ENCODE data around the gene TMEM165. TPM values are rescaled to one million over a fixed set of nuclear protein-coding genes. Genes with fewer than 3 reads are reported as not detected.

TMEM165 gene
- total and polyA plus RNA-seq, 9 of the 15 experiments (the other 6 are each of a cell fraction or from before 2014, with no cell fraction given), result 21.3 to 145 (median 96.8) TPM

- peak in 1 of 2 experiments; percentile 35; a peak in 1 of 4 replicates for TF ChIP-seq TEAD1 (CRISPR knock-in tag; IDR thresholded peaks at IDR 0.05)
- TF ChIP-seq RNF2 (IDR thresholded peaks at IDR 0.05), result no peak
- no peak for TF ChIP-seq SIX5 (IDR thresholded peaks at IDR 0.05; ENCODE audit: borderline replicate concordance in 1 of 2, insufficient read depth in 1 of 2, low read depth in 1 of 2, low read length in 2 of 2)
- TF ChIP-seq C11orf30 (IDR thresholded peaks at IDR 0.05; ENCODE audit: low read depth), result no peak
- TF ChIP-seq TFAM (CRISPR knock-in tag; conservative IDR thresholded peaks at IDR 0.05), result no peak
- peak; percentile 59; the same call in 1 of the 2 replicates for TF ChIP-seq SPI1 (IDR thresholded peaks at IDR 0.05; ENCODE audit: borderline replicate concordance, low read depth, low read length)
- no peak for TF ChIP-seq ZNF282 (CRISPR knock-in tag; IDR thresholded peaks at IDR 0.05)
- no peak for TF ChIP-seq FUS (optimal IDR thresholded peaks at IDR 0.05; ENCODE audit: low read depth, low read length)
- peak; percentile 76 for TF ChIP-seq SMARCE1 (IDR thresholded peaks at IDR 0.05)
- no peak for TF ChIP-seq SAFB2 (IDR thresholded peaks at IDR 0.05; ENCODE audit: borderline replicate concordance, low read depth, low read length, severe bottlenecking)
- TF ChIP-seq EHMT2 (IDR thresholded peaks at IDR 0.05), result no peak
- TF ChIP-seq HOMEZ (CRISPR knock-in tag; IDR thresholded peaks at IDR 0.05), result no peak
- TF ChIP-seq GATAD2B (IDR thresholded peaks at IDR 0.05; ENCODE audit: borderline replicate concordance), result no peak
- 0 out of 4 replicates have a peak, but pooled peaks of 1 of the 2 experiments have one; percentile 15 for TF ChIP-seq NRF1 (conservative IDR thresholded peaks at IDR 0.05 in 1 of 2, IDR thresholded peaks at IDR 0.05 in 1 of 2)
- TF ChIP-seq MIER1 (IDR thresholded peaks at IDR 0.05; ENCODE audit: low read depth), result no peak
- TF ChIP-seq NR2C2 (CRISPR knock-in tag; IDR thresholded peaks at IDR 0.05), result no peak
- no peak for TF ChIP-seq NR2C2 (tag; IDR thresholded peaks at IDR 0.05)
- TF ChIP-seq ZNF445 (CRISPR knock-in tag; IDR thresholded peaks at IDR 0.05; ENCODE audit: low read depth), result no peak
- TF ChIP-seq TEAD4 (IDR thresholded peaks at IDR 0.05; ENCODE audit: low read length), result peak; percentile 54; the same call in 1 of the 2 replicates
- TF ChIP-seq TEAD4 (CRISPR knock-in tag; IDR thresholded peaks at IDR 0.05; ENCODE audit: borderline replicate concordance), result no peak
- no peak for TF ChIP-seq ASH1L (IDR thresholded peaks at IDR 0.05; ENCODE audit: borderline replicate concordance, low read depth, partially characterized antibody)
- no peak for TF ChIP-seq ZSCAN29 (IDR thresholded peaks at IDR 0.05)
- no peak for TF ChIP-seq ZNF347 (CRISPR knock-in tag; IDR thresholded peaks at IDR 0.05; ENCODE audit: low read depth)
- peak in 2 of 3 experiments; percentile 7 to 14; a peak in 1 of 6 replicates for TF ChIP-seq CTCF (IDR thresholded peaks at IDR 0.05 in 2 of 3, conservative IDR thresholded peaks at IDR 0.05 in 1 of 3; ENCODE audit: insufficient read depth in 2 of 3, low read depth in 1 of 3, low read length in 3 of 3)
- TF ChIP-seq SOX6 (IDR thresholded peaks at IDR 0.05), result peak; percentile 9; the same call in 1 of the 2 replicates
- no peak for TF ChIP-seq ZNF134 (CRISPR knock-in tag; conservative IDR thresholded peaks at IDR 0.05)
- no peak for TF ChIP-seq CBX8 (IDR thresholded peaks at IDR 0.05; ENCODE audit: borderline replicate concordance, extremely low read depth, low read depth, low read length, poor library complexity, severe bottlenecking)
- no peak for TF ChIP-seq TAF7 (tag; IDR thresholded peaks at IDR 0.05)
Measured at GRCh38 chr4:55385201-55385649, 10.5 kb upstream of the TMEM165 start (continued).
